G401 (cell line): ENCODE results near the gene UBTD1. TPM values are rescaled to one million over a fixed set of nuclear protein-coding genes. Genes with fewer than 3 reads are reported as not detected.
"Not testable (repeated sequence)": the region's sequence is repeated elsewhere in the genome, so short reads cannot be mapped to it uniquely, and the experiment has no call there.

ENCODE experiments used
- DNase-seq: peaks from one replicate; pipeline ENCODE4 v3.0.0-alpha.2; 2015; ENCODE audit warnings: low spot score
- in situ Hi-C: cut with HindIII; loops from 2 replicates; pipeline ENCODE4 v1.10.0; 2016; ENCODE audit warnings: low sequenced_read_pairs, mixed read lengths
- total RNA-seq: library from RNA; depleted of rRNA; stranded (reverse); fragments of >200 nt; shearing (Covaris generic); gene quantifications from 2 replicates; pipeline ENCODE4 v1.2.3, GENCODE V29; 2014

The UBTD1 gene
- total RNA-seq, 1 experiment from 2014 or later, result 39.5 TPM

GRCh38 chr10:97574374-97575126 lies 75.8 kb downstream of the UBTD1 start:
- peak; percentile 96 for DNase-seq
- in situ Hi-C loops, result no loop called here

DNA sequence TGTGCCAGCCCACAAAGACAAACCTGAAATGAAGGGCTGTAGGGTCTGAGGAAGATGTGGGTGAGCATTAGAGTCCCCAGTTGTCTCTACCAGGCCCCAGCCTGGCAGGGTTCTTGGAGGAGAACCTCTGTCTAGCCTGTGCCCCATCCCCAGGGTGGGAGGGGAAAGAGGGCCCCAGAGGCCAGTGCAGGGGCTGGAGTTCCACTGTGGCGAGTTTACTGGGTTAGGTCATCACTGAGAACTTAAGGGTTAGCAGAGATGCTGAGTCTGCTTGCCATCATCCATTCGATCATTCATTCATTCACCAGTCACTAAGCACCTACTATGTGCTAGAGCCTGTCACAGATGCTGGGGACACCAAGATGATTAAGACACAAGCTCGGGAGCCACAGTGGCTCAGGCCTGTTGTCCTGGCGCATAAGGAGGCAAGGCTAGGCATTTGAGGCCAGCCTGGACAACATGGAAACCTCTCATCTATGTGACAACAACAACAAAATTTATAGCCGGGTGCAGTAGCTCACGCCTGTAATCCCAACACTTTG lies 76.5 kb downstream of the UBTD1 start:
- DNase-seq, result no peak
- in situ Hi-C loops, result no loop called here

- in situ Hi-C loops, DNase-seq: not testable (repeated sequence)
These were observed 77.8 kb downstream of the UBTD1 start for GRCh38 chr10:97576487-97576886.

GRCh38 chr10:97577701-97578100 lies 79.0 kb downstream of the UBTD1 start:
- in situ Hi-C loops, result no loop called here
- DNase-seq, result no peak

- in situ Hi-C loops, result no loop called here
- no peak for DNase-seq
These were observed 79.6 kb downstream of the UBTD1 start for GRCh38 chr10:97578171-97578844.

DNA sequence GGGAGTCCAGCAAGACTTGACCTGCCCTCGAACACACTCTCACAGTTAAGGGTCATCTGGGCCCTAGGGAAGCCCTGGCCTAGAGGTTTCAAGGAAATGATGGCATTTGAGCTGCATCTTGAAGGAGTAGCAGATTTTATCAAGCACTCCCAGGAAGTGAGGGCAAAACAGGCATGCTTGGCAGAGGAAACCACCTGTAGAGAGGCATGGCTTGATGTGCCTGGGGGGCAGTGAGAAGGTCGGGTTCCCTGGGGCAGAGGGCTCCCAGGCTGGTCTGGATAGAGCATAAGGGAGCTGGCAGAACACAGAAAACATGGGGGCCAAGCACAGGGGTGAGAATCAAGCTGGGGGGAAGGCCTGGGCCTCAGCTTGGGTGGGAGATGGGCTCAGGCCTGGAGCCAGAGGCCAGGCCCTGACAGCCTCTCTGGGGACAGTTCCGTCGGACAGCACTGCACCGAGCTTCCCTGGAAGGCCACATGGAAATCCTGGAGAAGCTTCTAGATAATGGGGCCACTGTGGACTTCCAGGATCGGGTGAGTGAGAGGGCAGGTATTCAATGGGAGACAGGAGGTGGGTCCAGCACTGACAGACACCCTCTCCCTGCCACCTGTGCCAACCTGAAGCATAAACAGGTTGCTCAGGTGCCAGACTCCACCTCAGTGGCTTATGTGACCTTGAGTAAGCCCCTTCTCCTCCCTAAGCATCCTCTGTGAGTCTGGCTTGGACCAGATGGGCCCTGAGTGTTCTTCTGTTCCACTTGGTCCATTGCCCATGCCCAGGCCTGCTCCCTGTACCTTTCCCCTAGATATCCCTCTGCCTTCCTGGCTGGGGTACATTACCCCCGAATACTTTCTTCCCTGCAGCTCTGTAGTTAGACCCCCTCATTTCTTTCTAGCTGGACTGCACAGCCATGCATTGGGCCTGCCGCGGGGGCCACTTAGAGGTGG lies 82.0 kb downstream of the UBTD1 start:
- peak; percentile 67 for DNase-seq
- in situ Hi-C loops, result no loop called here

DNA sequence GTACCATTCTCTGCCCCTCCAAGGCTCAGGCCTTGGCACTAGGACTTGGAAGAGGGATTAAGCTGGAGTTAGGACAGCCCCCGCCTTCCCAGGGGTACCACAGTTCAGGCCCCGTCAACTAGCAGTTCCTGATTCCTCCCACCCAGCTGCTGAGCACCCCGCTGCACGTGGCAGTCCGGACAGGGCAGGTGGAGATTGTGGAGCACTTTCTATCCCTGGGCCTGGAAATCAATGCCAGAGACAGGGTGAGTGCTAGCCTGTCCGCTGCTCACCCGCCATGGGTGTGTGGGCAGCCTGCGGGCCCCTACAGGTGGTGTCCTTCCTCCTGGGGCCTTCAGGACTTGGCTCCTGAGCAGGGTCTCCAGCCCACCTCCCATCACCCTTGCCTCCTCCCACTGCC lies 83.4 kb downstream of the UBTD1 start:
- no peak for DNase-seq
- in situ Hi-C loops, result no loop called here

- in situ Hi-C loops, result no loop called here
- DNase-seq, result no peak
These were observed 84.8 kb downstream of the UBTD1 start for GRCh38 chr10:97583476-97583875.

- in situ Hi-C loops, result no loop called here
- DNase-seq, result peak; percentile 100
These were observed 85.5 kb downstream of the UBTD1 start, which contains the start of gene HOGA1 for GRCh38 chr10:97584060-97584797. TSS of gene HOGA1 (plus strand) at chr10:97584389. CDS start at chr10:97584704, 315 bp downstream.

GRCh38 chr10:97584798-97585438 lies 86.2 kb downstream of the UBTD1 start:
- no peak for DNase-seq
- in situ Hi-C loops, result no loop called here

DNA sequence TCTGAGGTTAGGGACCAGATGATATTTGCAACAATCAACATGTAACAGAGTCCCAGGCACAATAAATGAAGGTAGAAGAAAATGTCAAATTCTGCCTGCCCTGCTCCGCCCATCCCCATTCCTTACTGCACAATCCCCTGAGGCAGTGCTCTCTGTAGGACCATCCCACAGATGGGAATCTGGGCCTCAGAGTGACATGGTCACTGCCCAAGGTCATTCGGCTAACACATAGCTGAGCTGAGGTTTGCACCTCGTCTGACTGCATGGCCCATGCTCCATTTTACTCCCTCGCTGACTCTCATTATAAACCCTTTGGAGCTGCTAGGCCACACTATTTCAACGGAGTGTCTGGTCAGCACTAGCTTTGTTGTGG lies 86.7 kb downstream of the UBTD1 start:
- no peak for DNase-seq
- in situ Hi-C loops, result no loop called here

DNA sequence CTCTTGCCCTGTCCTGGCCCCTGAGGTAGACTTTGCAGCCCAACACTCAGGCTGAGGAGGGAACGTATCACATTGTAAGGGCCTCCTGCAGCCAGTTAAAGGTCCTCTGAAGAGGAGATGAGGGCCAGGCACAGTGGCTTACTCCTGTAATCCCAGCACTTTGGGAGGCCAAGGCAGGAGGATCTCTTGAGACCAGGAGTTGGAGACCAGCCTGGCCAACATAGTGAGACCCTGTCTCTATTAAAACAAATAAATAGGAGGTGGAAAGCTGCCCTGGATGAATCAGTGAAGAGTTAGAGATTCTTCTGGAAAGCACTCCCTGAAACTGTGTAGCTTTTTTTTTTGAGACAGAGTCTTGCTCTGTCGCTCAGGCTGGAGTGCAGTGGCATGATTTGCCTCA lies 88.5 kb downstream of the UBTD1 start:
- in situ Hi-C loops, result no loop called here

DNA sequence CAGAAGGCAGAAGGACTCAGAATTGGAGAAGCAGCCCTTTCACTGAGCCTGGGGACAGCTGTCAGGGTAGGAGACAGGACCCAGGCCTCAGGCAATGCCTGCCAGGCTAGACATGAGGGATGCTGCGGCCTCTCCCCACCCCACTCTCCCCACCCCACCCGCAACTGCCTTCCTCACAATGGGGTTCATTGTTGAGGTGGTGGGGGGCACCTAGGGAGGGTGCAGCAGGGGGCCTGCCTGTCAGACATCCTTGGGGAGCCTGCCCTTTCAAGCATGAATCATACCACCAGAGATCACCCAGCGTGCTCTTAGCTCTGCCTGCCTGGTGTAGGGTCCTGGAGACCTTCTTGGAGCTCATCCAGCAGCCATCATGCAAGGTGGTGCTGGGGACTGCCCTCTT lies 90.8 kb downstream of the UBTD1 start, which contains the start of gene C10orf62:
Gene C10orf62, plus strand, starts transcription at position 243 of the 400 bp plus-strand sequence. CDS start 177 bp downstream, outside the sequence.
- in situ Hi-C loops, result no loop called here

More for the DNA sequence above, 88.5 kb downstream of the UBTD1 start:
- DNase-seq, result no peak

GRCh38 chr10:97590082-97590747 lies 91.5 kb downstream of the UBTD1 start:
- in situ Hi-C loops, result no loop called here
- DNase-seq, result no peak

More for the DNA sequence above, 90.8 kb downstream of the UBTD1 start, which contains the start of gene C10orf62:
- DNase-seq, result no peak

DNA sequence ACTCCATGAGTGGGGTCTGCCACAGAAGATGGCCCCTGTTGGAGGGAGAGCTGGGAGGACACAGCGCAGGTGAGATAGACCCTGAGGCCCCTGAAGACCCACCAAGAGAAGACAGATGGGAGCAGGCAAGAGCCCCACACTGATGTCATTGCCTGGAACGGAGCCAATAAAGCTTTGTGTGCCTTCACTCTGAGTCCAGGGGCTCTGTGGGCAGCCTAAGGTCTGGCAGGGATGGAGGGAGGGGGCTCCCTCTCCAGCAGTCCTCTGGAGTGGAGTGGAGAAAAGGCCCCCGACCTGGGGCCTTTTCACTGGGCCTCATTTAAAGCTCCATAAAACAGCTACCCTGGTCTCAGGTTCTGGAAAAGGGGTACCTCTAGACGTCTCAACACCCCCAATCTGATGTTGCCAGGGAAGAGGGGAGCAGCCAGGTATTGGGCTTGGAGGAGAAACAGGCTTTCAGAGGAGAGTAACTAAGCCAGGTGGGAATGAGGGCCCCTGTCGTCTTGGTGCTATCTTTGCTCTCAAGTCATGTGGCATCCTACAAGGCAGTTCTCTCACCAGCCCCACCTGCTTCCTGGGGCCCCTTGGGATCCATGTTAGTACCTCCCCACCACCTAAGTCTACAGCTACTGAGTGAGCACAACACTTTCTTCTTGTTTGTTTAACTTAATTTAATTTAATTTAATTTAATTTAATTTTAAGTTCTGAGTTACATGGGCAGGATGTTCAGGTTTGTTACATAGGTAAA lies 92.2 kb downstream of the UBTD1 start:
- in situ Hi-C loops, result no loop called here
- no peak for DNase-seq

- in situ Hi-C loops, result no loop called here
- no peak for DNase-seq
These were observed 94.7 kb downstream of the UBTD1 start for GRCh38 chr10:97593421-97593820.
